GM21825 (cell line): ENCODE results near the gene SH3BGRL2.

ENCODE experiments used
- ATAC-seq: cut with Tn5 transposase; IDR thresholded peaks from one replicate; pipeline ENCODE4 v1.9.1; 2021; ENCODE audit warnings: mild to moderate bottlenecking, moderate library complexity; ENCODE audit not compliant: unreplicated experiment

SH3BGRL2 gene

GRCh38 chr6:79630883-79631692 lies at the start of gene SH3BGRL2:
Gene SH3BGRL2, plus strand, starts transcription at chr6:79631329. Its CDS starts 133 bp downstream, at chr6:79631462.
- peak; percentile 65 for ATAC-seq

GRCh38 chr6:79584332-79584731 lies 46.8 kb upstream of the SH3BGRL2 start:
- ATAC-seq: no peak

- ATAC-seq: no peak
Measured at GRCh38 chr6:79586548-79586947, 44.6 kb upstream of the SH3BGRL2 start.

DNA sequence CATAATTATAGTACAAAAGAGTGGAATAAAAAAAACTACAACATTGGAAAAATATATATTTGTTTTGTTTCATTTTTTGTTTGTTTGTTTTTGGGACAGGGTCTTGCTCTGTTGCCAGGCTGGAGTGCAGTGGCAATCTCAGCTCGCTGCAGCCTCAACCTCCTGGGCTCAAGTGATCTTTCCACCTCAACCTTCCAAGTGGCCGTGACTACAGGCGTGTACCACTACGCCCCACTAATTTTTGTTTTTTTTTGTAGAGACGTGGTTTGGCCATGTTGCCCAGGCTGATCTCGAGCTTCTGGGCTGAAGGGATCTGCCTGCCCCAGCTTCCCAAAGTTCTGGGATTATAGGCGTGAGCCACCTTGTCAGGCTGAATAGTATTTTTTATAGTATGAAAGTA lies 41.4 kb upstream of the SH3BGRL2 start:
- ATAC-seq: no peak

DNA sequence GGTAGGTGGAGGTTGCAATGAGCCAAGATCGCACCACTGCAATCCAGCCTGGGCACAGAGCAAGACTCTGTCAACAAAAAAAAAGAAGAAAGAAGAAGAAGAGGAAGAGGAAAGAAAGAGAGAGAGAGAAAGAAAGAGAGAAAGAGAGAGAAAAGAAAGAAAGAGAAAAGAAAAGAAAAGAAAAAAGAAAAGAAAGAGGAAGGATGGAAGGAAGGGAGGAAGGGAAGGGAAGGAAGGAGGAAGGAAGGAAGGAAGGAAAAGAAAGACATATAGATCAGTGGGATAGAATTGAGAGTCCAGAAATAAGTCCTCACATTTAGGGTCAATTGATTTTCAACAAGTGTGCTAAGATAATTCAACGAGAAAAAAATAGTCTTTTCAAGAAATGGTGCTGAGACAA lies 34.0 kb upstream of the SH3BGRL2 start:
- no peak for ATAC-seq

DNA sequence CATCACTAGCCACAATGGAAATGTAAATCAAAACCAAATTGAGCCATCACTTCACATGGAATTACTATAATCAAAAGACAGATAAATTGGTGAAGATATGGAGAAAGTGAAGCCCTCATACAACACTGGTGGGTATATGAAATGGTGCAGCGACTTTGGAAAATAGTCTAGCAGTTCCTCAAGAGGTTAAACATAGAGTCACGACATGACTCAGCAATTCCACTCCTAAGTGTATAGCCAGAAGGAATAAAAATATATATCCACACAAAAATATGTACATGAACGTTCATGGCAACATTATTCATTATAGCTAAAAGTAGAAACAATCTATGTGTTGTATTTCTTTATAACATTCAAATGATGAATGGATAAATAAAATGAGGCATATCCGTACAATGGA lies 33.1 kb upstream of the SH3BGRL2 start:
- ATAC-seq: no peak

- ATAC-seq: no peak
Measured at GRCh38 chr6:79599725-79600259, 31.3 kb upstream of the SH3BGRL2 start.

DNA sequence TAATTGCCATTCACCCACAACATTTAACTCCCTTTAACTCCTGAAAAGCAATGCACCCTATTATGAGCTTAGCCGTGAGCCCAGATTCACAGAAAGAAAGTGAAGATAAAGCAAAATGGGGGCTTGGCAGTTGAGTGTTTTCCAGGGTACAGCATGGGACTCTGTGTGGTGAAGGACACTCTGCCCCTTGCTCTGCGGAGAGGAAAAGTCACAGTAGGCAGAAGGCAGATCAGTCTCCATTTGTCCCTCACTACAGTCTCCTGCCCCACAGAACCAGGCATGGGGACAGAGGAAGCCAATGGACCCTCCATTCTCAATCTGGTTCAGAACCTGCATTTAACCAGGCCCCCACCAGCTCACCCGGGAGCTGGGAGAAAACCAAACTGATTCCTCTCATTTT lies 30.8 kb upstream of the SH3BGRL2 start:
- no peak for ATAC-seq

DNA sequence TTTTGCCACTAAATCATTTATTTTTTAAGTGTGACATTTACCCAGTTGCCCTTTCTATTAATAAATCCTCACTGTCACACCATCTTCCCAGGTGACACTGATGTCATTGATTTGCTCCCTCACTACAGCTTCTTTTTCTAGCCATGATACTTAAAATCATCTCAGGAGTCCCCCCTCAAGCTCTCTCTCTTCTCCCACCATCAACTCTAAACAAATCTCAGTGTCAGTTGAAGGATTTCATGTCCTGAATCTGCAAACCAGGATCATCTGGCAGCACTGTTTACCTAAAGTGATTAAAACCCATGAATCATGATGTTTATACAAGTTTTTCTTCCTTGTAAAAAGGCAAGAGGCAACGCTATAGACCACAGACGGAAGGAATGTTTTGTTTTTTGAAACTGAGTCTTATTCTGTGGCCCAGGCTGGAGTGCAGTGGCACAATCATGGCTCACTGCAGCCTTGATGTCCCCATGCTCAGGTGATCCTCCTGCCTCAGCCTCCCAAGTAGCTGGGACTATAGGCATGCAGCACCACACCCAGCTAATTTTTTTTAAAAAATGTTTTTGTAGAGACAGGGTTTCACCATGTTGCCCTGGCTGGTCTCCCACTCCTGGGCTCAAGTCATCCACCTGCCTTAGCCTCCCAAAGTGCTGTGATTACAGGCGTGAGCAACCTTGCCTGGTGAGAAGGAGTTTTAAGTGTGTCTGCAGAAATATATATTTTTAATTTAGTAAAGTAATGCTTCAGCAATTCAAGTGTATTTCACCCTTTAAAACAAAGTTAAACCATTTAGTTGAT lies 30.1 kb upstream of the SH3BGRL2 start:
- ATAC-seq: no peak

- ATAC-seq: no peak
Measured at GRCh38 chr6:79602859-79603258, 28.3 kb upstream of the SH3BGRL2 start.

- no peak for ATAC-seq
Measured at GRCh38 chr6:79604583-79605037, 26.5 kb upstream of the SH3BGRL2 start.

DNA sequence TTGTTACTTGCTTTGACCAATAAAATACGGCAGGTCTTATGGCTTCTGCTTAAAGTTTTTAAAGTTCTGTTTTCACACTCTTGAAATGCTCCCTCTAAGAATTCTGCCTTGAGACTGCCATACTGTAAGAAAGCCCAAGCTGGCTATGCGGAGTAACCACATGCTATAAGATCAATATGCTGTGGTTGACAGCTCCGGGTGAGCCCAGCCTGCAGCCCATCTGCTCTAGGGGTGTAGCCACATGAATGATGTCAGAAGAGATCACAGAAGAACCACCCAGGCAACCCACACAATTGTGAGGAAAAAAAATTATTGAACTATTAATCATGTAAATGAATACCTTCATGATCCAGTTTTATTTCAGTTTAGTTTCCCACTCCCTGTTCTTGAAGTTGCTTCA lies 26.1 kb upstream of the SH3BGRL2 start:
- ATAC-seq: no peak

DNA sequence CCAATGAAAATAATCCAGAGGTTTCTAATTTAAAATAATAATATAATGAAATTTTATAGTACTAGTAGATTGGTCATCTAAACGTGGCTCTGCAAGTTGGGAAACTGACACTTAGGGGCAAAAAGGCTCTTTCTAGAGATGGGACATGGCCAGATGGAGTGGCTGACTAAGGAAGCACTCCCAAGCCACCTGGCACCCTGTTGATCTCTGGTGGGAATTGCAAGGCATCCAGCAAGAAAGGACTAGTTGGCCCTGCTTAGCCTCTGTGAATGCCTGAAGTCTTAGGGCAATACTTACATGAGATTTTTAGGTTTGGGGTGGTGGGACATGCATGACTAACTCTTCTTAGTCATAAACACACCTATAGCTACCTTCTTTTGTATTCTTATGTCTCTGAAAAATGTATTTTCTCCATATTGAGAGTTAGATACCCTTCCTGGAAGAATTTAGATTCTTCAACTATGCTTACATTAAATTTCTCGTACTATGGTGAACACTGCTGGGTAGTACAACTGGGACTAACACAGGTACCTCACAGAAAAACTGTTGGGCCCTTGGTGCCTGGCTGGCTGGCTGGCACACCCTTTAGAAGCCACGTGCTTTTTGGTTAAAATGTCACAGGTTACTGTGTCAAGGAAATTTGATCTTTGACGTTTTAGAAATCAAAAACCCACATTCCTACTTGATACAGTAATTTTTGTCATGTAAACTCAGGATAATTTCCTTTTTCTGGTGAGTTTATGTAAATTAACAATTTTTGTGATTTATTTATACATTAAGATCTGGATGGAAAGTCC lies 25.0 kb upstream of the SH3BGRL2 start:
- no peak for ATAC-seq

GRCh38 chr6:79607000-79607399 lies 24.1 kb upstream of the SH3BGRL2 start:
- ATAC-seq: no peak

GRCh38 chr6:79608334-79609224 lies 22.6 kb upstream of the SH3BGRL2 start:
- no peak for ATAC-seq

DNA sequence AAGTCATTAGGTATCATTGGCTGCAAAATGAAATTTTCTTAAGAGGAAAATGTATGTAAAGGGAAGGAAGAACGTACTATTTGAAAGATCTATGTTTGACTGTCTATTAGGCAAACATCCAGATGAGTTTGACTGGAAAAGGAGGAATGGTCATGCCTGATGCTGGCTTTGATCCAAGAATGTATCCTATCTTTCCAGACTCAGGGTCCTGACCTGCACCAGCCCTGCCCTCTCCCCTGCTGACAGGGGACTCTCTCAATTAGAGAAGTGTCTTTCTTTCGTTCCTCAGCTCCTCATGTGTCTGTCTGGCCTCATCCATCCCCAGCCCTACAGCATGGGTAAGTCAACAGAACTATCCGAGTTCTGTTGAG lies 21.9 kb upstream of the SH3BGRL2 start:
- no peak for ATAC-seq

GRCh38 chr6:79610306-79611009 lies 20.7 kb upstream of the SH3BGRL2 start:
- no peak for ATAC-seq

GRCh38 chr6:79612457-79612856 lies 18.7 kb upstream of the SH3BGRL2 start:
- ATAC-seq: no peak

DNA sequence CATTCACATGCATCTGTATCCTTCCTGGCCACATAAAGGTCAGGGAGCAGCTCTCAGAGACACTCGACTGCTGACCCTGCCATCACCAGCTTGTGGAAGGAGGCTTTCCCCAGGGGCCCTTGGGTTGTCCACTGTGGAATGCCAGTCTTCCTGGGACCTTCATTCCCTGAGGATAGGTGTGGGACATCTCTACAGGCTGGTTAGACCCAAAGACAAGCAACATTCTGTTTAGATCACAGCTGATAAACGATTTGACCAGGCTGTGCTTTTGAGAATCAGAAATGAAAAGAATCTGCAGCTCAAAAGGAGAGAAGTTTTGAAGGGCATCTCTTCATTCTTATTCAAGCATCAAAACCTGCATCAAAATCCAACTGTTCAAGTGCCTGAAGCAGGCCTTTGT lies 18.2 kb upstream of the SH3BGRL2 start:
- no peak for ATAC-seq
